Fibroblast of lung (primary cell): ENCODE measurements around the gene MAPKAPK3. TPM values are rescaled to one million over a fixed set of nuclear protein-coding genes. Genes with fewer than 3 reads are reported as not detected.
"Not testable (repeated sequence)": the region's sequence is repeated elsewhere in the genome, so short reads cannot be mapped to it uniquely, and the experiment has no call there.

Experiments
- DNase-seq, 2 donors: peaks; one replicate each; pipeline versions ENCODE4 v3.0.0 to v3.0.0-alpha.2; 2010; ENCODE audit warnings: low read depth in 2 of 2
- H2AFZ ChIP-seq: 2 replicates; pipeline ENCODE4 v1.5.1; 2012; ENCODE audit warnings: low read length, control low read depth, inconsistent platforms
- H3K27ac ChIP-seq: 2 replicates; pipeline ENCODE4 v1.5.1; 2011; ENCODE audit warnings: low read length, control low read depth; ENCODE audit not compliant: insufficient read depth
- H3K27me3 ChIP-seq: 2 replicates; pipeline ENCODE4 v1.5.1; 2011; ENCODE audit warnings: mild to moderate bottlenecking, low read length; ENCODE audit not compliant: control insufficient read depth, insufficient read depth
- H3K36me3 ChIP-seq: 2 replicates; pipeline ENCODE4 v1.5.1; 2011; ENCODE audit warnings: low read length; ENCODE audit not compliant: control insufficient read depth, insufficient read depth
- H3K4me1 ChIP-seq: 2 replicates; pipeline ENCODE4 v1.5.1; 2011; ENCODE audit warnings: low read length; ENCODE audit not compliant: control insufficient read depth, insufficient read depth; ENCODE audit errors: extremely low read depth
- H3K4me2 ChIP-seq: 2 replicates; pipeline ENCODE4 v1.5.1; 2011; ENCODE audit warnings: low read length, control low read depth; ENCODE audit not compliant: insufficient read depth; ENCODE audit errors: extremely low read depth
- H3K4me3 ChIP-seq, 4 experiments: fragments of 200-600 bp in 1 of 4; sonication (generic) in 1 of 4; replicated peaks in 1 of 4; 2 replicates each; pipeline ENCODE4 v1.5.1; 2011 to 2016; ENCODE audit warnings: low read length in 4 of 4, low read depth in 3 of 4, mild to moderate bottlenecking in 3 of 4, control low read depth in 2 of 4, inconsistent platforms in 1 of 4, mixed read lengths in 1 of 4; ENCODE audit not compliant: insufficient read depth in 1 of 4; ENCODE audit errors: control extremely low read depth in 1 of 4
- H3K79me2 ChIP-seq: 2 replicates; pipeline ENCODE4 v1.5.1; 2012; ENCODE audit warnings: mild to moderate bottlenecking, low read length, inconsistent platforms; ENCODE audit not compliant: control insufficient read depth, insufficient read depth
- H3K9ac ChIP-seq: 2 replicates; pipeline ENCODE4 v1.5.1; 2011; ENCODE audit warnings: mild to moderate bottlenecking, low read length, control low read depth; ENCODE audit not compliant: insufficient read depth
- H3K9me3 ChIP-seq: 2 replicates; pipeline ENCODE4 v1.5.1; 2012; ENCODE audit warnings: low read depth, low read length; ENCODE audit not compliant: control insufficient read depth, insufficient read depth
- H4K20me1 ChIP-seq: 2 replicates; pipeline ENCODE4 v1.5.1; 2011; ENCODE audit warnings: low read length; ENCODE audit not compliant: control insufficient read depth, insufficient read depth; ENCODE audit errors: extremely low read depth
- CTCF ChIP-seq, 2 donors: IDR thresholded peaks in 1 of 2; conservative IDR thresholded peaks in 1 of 2; 1 replicate in 1 of 2; 2 replicates in 1 of 2; pipeline ENCODE4 v1.5.1; 2011 to 2012; ENCODE audit warnings: low read length in 2 of 2, control low read depth in 1 of 2, inconsistent platforms in 1 of 2, low read depth in 1 of 2, mild to moderate bottlenecking in 1 of 2
- EZH2 ChIP-seq: IDR thresholded peaks from 2 replicates; pipeline ENCODE4 v1.5.1; 2012; ENCODE audit warnings: low read length, control low read depth, mild to moderate bottlenecking; ENCODE audit errors: missing control alignments
- polyA plus RNA-seq, 2 donors: library from polyadenylated mRNA; depleted of rRNA in 1 of 2; stranded (reverse) in 1 of 2; unstranded in 1 of 2; fragments of >200 nt; gene quantifications; 2 replicates each; pipeline ENCODE4 v1.2.1, GENCODE V29; 2011 to 2012; ENCODE audit warnings: missing spikeins in 1 of 2
- total RNA-seq: library from RNA; depleted of rRNA; stranded (reverse); fragments of >200 nt; gene quantifications from 2 replicates; pipeline ENCODE4 v1.2.1, GENCODE V29; 2014

Gene MAPKAPK3
- total and polyA plus RNA-seq, 2 donors (not counting 1 experiment from before 2014, with no cell fraction given) = 34.3 to 38.4 TPM

GRCh38 chr3:50676031-50676705, 59.2 kb downstream of the MAPKAPK3 start:
- no peak for DNase-seq
- Histone ChIP-seq H3K4me2 (no peak overlapping the region), H3K27me3 (peaks cover 34% of the 10 kb centered on the region)

GRCh38 chr3:50687127-50687751, 70.3 kb downstream of the MAPKAPK3 start:
- H2AFZ ChIP-seq = no peak overlapping the region
- H4K20me1 ChIP-seq = no peaks in the 10 kb centered on the region
- H3K79me2 ChIP-seq = no peaks in the 10 kb centered on the region
- no peak overlapping the region for H3K9ac ChIP-seq
- H3K4me1 ChIP-seq = no peaks in the 10 kb centered on the region
- H3K36me3 ChIP-seq = no peaks in the 10 kb centered on the region
- H3K27ac ChIP-seq = no peak overlapping the region
- no peaks in the 10 kb centered on the region for H3K9me3 ChIP-seq
- TF ChIP-seq EZH2 (no peak), CTCF (conservative IDR thresholded peaks at IDR 0.05 in 1 of 2, IDR thresholded peaks at IDR 0.05 in 1 of 2; ENCODE audit: low read depth in 1 of 2, low read length in 2 of 2) (no peak)
- H3K4me2 ChIP-seq = no peak overlapping the region
- peak in 1 of 2 donors; percentile 16 for DNase-seq
- no peaks in the 10 kb centered on the region for H3K27me3 ChIP-seq
- no peak overlapping the region for H3K4me3 ChIP-seq

More at GRCh38 chr3:50676031-50676705, 59.2 kb downstream of the MAPKAPK3 start:
- H3K9ac ChIP-seq = no peak overlapping the region
- H3K36me3 ChIP-seq = no peaks in the 10 kb centered on the region
- no peak overlapping the region for H3K4me3 ChIP-seq
- no peaks in the 10 kb centered on the region for H3K79me2 ChIP-seq
- H4K20me1 ChIP-seq = no peaks in the 10 kb centered on the region
- no peak for TF ChIP-seq EZH2
- no peak for TF ChIP-seq CTCF (conservative IDR thresholded peaks at IDR 0.05 in 1 of 2, IDR thresholded peaks at IDR 0.05 in 1 of 2; ENCODE audit: low read depth in 1 of 2, low read length in 2 of 2)
- no peak overlapping the region for H3K27ac ChIP-seq
- H3K9me3 ChIP-seq = no peaks in the 10 kb centered on the region
- no peak overlapping the region for H2AFZ ChIP-seq
- H3K4me1 ChIP-seq = peaks cover 2% of the 10 kb centered on the region

GRCh38 chr3:50687916-50688315, 71.0 kb downstream of the MAPKAPK3 start:
- Histone ChIP-seq H4K20me1 (no peaks in the 10 kb centered on the region), H3K36me3 (no peaks in the 10 kb centered on the region), H3K9me3 (no peaks in the 10 kb centered on the region), H3K27me3 (no peaks in the 10 kb centered on the region), H3K4me3 (no peak overlapping the region), H3K79me2 (no peaks in the 10 kb centered on the region), H3K4me1 (no peaks in the 10 kb centered on the region), H3K27ac (no peak overlapping the region), H2AFZ (no peak overlapping the region), H3K4me2 (no peak overlapping the region), H3K9ac (no peak overlapping the region)
- TF ChIP-seq EZH2 (no peak), CTCF (conservative IDR thresholded peaks at IDR 0.05 in 1 of 2, IDR thresholded peaks at IDR 0.05 in 1 of 2; ENCODE audit: low read depth in 1 of 2, low read length in 2 of 2) (no peak)
- no peak for DNase-seq

- H3K79me2 ChIP-seq, H2AFZ ChIP-seq, H3K4me1 ChIP-seq, DNase-seq, H3K4me3 ChIP-seq, H3K27me3 ChIP-seq, H3K9me3 ChIP-seq, H4K20me1 ChIP-seq, H3K27ac ChIP-seq, H3K9ac ChIP-seq, H3K4me2 ChIP-seq, H3K36me3 ChIP-seq: not testable (repeated sequence)
Measured at GRCh38 chr3:50688602-50689001, 71.7 kb downstream of the MAPKAPK3 start.
